HG03565 (cell line): ENCODE measurements around the gene CASR.
A peak's percentile ranks its signal among the peaks of the same experiment; 100 is the strongest.

ENCODE experiments used
- ATAC-seq: cut with Tn5 transposase; IDR thresholded peaks from one replicate; pipeline ENCODE4 v1.9.1; 2021; ENCODE audit warnings: mild to moderate bottlenecking, moderate library complexity; ENCODE audit not compliant: unreplicated experiment

Gene CASR

GRCh38 chr3:122299872-122300460 is 116.5 kb downstream of the CASR start:
- no peak for ATAC-seq

- ATAC-seq = no peak
Observed at GRCh38 chr3:122301063-122301462, 117.6 kb downstream of the CASR start.

GRCh38 chr3:122305818-122306621 is 122.6 kb downstream of the CASR start:
- ATAC-seq = no peak

GRCh38 chr3:122306622-122306953 is 123.1 kb downstream of the CASR start:
- no peak for ATAC-seq

GRCh38 chr3:122307094-122307687 is 123.7 kb downstream of the CASR start:
- ATAC-seq = no peak

- no peak for ATAC-seq
Observed at GRCh38 chr3:122307976-122308375, 124.5 kb downstream of the CASR start.

GRCh38 chr3:122310361-122310760 is 126.9 kb downstream of the CASR start:
- no peak for ATAC-seq

- ATAC-seq = no peak
Observed at GRCh38 chr3:122312826-122313225, 129.4 kb downstream of the CASR start.

GRCh38 chr3:122313281-122313680 is 129.8 kb downstream of the CASR start:
- ATAC-seq = no peak

- ATAC-seq = no peak
Observed at GRCh38 chr3:122314228-122314876, 130.9 kb downstream of the CASR start.

GRCh38 chr3:122315619-122316018 is 132.2 kb downstream of the CASR start:
- no peak for ATAC-seq

GRCh38 chr3:122316368-122316767 is 132.9 kb downstream of the CASR start:
- no peak for ATAC-seq

GRCh38 chr3:122318620-122319019 is 135.2 kb downstream of the CASR start:
- no peak for ATAC-seq

- peak; percentile 46 for ATAC-seq
Observed at GRCh38 chr3:122322095-122323075, 138.9 kb downstream of the CASR start.

GRCh38 chr3:122324871-122325323 is 141.4 kb downstream of the CASR start, which contains the start of gene CSTA:
CSTA (plus strand) TSS chr3:122325248; CDS start chr3:122325293, 45 bp downstream.
- ATAC-seq = no peak

- ATAC-seq = no peak
Observed at GRCh38 chr3:122325769-122326168, 142.3 kb downstream of the CASR start.

GRCh38 chr3:122331886-122332285 is 148.4 kb downstream of the CASR start:
- no peak for ATAC-seq

- no peak for ATAC-seq
Observed at GRCh38 chr3:122332551-122332950, 149.1 kb downstream of the CASR start.
